Measurements from ENCODE around the gene TMUB1.

Gene TMUB1

GRCh38 chr7:151086802-151087244 lies 3.5 kb upstream of the TMUB1 start:
- in situ Hi-C loops (cut with MboI; ENCODE audit: low sequenced_read_pairs) = no loop called here

GRCh38 chr7:151085691-151086620 lies 2.7 kb upstream of the TMUB1 start, which contains the start of gene AGAP3:
AGAP3 (plus strand) TSS chr7:151086475; CDS start chr7:151086742, 267 bp downstream.
- in situ Hi-C loops (cut with MboI; ENCODE audit: low sequenced_read_pairs) = no loop called here

- in situ Hi-C loops (cut with MboI; ENCODE audit: low sequenced_read_pairs) = no loop called here
Measured at GRCh38 chr7:151085329-151085690, 2.0 kb upstream of the TMUB1 start.

- in situ Hi-C loops (cut with MboI; ENCODE audit: low sequenced_read_pairs) = no loop called here
Measured at GRCh38 chr7:151083824-151084160, 499 bp upstream of the TMUB1 start.

GRCh38 chr7:151082141-151083070 lies 887 bp downstream of the TMUB1 start:
- in situ Hi-C loops (cut with MboI; ENCODE audit: low sequenced_read_pairs) = no loop called here

GRCh38 chr7:151081170-151082101 lies 1.9 kb downstream of the TMUB1 start:
- in situ Hi-C loops (cut with MboI; ENCODE audit: low sequenced_read_pairs) = no loop called here

GRCh38 chr7:151080522-151081169 lies 2.6 kb downstream of the TMUB1 start, which contains the start of gene FASTK:
FASTK (minus strand) TSS chr7:151080809; CDS start chr7:151080766, 43 bp downstream.
- in situ Hi-C loops (cut with MboI; ENCODE audit: low sequenced_read_pairs) = no loop called here

GRCh38 chr7:151080067-151080521 lies 3.2 kb downstream of the TMUB1 start:
- in situ Hi-C loops (cut with MboI; ENCODE audit: low sequenced_read_pairs) = no loop called here

GRCh38 chr7:151079199-151079910 lies 3.9 kb downstream of the TMUB1 start:
- in situ Hi-C loops (cut with MboI; ENCODE audit: low sequenced_read_pairs) = no loop called here

GRCh38 chr7:151078233-151079040 lies 4.9 kb downstream of the TMUB1 start:
- in situ Hi-C loops (cut with MboI; ENCODE audit: low sequenced_read_pairs) = no loop called here

GRCh38 chr7:151077705-151078232 lies 5.5 kb downstream of the TMUB1 start:
- in situ Hi-C loops (cut with MboI; ENCODE audit: low sequenced_read_pairs) = no loop called here

GRCh38 chr7:151076863-151077704 lies 6.2 kb downstream of the TMUB1 start:
- in situ Hi-C loops (cut with MboI; ENCODE audit: low sequenced_read_pairs) = no loop called here

GRCh38 chr7:151075978-151076426 lies 7.3 kb downstream of the TMUB1 start:
- in situ Hi-C loops (cut with MboI; ENCODE audit: low sequenced_read_pairs) = no loop called here

GRCh38 chr7:151075662-151075971 lies 7.7 kb downstream of the TMUB1 start:
- in situ Hi-C loops (cut with MboI; ENCODE audit: low sequenced_read_pairs) = no loop called here

GRCh38 chr7:151074817-151075661 lies 8.3 kb downstream of the TMUB1 start:
- in situ Hi-C loops (cut with MboI; ENCODE audit: low sequenced_read_pairs) = no loop called here

GRCh38 chr7:151073990-151074389 lies 9.3 kb downstream of the TMUB1 start:
- in situ Hi-C loops (cut with MboI; ENCODE audit: low sequenced_read_pairs) = no loop called here

Measured in HL-60/S4 (cell line).